H1 (cell line): Measurements from ENCODE around the gene ASB4.

ENCODE experiments used
- BCL11A ChIP-seq, 2 experiments: IDR thresholded peaks; one replicate each; pipeline ENCODE4 v1.6.1; 2011; ENCODE audit warnings: low read depth in 2 of 2, low read length in 2 of 2, mild to moderate bottlenecking in 2 of 2
- CBX5 ChIP-seq: fragments of 300-800, 300-1000 bp; sonication (generic); IDR thresholded peaks from 2 replicates; pipeline ENCODE4 v1.7.1; 2016; ENCODE audit warnings: antibody characterized with exemption, low read length, low read depth
- CEBPB ChIP-seq: IDR thresholded peaks from 2 replicates; pipeline ENCODE4 v1.6.1; 2012; ENCODE audit warnings: low read depth, low read length
- CREB1 ChIP-seq: IDR thresholded peaks from 2 replicates; pipeline ENCODE4 v1.6.1; 2012; ENCODE audit warnings: inconsistent platforms
- CTCF ChIP-seq, 3 experiments: IDR thresholded peaks; 1 replicate in 2 of 3; 2 replicates in 1 of 3; pipeline versions ENCODE4 v1.5.1 to v1.6.1; 2011; ENCODE audit warnings: low read length in 3 of 3, mild to moderate bottlenecking in 3 of 3, inconsistent platforms in 2 of 3, low read depth in 1 of 3, moderate library complexity in 1 of 3; ENCODE audit not compliant: insufficient read depth in 1 of 3; ENCODE audit errors: control extremely low read depth in 1 of 3
- EGR1 ChIP-seq: IDR thresholded peaks from 2 replicates; pipeline ENCODE4 v1.6.1; 2011; ENCODE audit warnings: low read depth, low read length, borderline replicate concordance
- FOSL1 ChIP-seq: IDR thresholded peaks from 2 replicates; pipeline ENCODE4 v1.6.1; 2011; ENCODE audit warnings: mild to moderate bottlenecking, low read depth, low read length, moderate library complexity; ENCODE audit not compliant: insufficient read depth
- POLR2A ChIP-seq, 2 experiments: IDR thresholded peaks; 1 replicate in 1 of 2; 2 replicates in 1 of 2; pipeline ENCODE4 v1.6.1; 2011; ENCODE audit warnings: low read depth in 2 of 2, low read length in 2 of 2, mild to moderate bottlenecking in 2 of 2; ENCODE audit errors: control extremely low read depth in 1 of 2
- POLR2AphosphoS5 ChIP-seq: IDR thresholded peaks from 2 replicates; pipeline ENCODE4 v1.6.1; 2011; ENCODE audit warnings: low read depth, low read length
- RFX5 ChIP-seq: IDR thresholded peaks from 2 replicates; pipeline ENCODE4 v1.6.1; 2011; ENCODE audit warnings: low read depth, low read length, improper control_type of control experiment, borderline replicate concordance
- SP2 ChIP-seq: IDR thresholded peaks from 2 replicates; pipeline ENCODE4 v1.6.1; 2012; ENCODE audit warnings: mild to moderate bottlenecking, low read length, inconsistent platforms
- TCF12 ChIP-seq: IDR thresholded peaks from 2 replicates; pipeline ENCODE4 v1.6.1; 2011; ENCODE audit warnings: low read depth, mild to moderate bottlenecking, low read length
- TEAD4 ChIP-seq: IDR thresholded peaks from 2 replicates; pipeline ENCODE4 v1.6.1; 2012; ENCODE audit warnings: low read depth, low read length, inconsistent platforms, mixed read lengths

GRCh38 chr7:95457947-95458346 is 27.8 kb upstream of the ASB4 start:
- TF ChIP-seq CTCF (IDR thresholded peaks at IDR 0.05; ENCODE audit: control extremely low read depth in 1 of 3, insufficient read depth in 1 of 3, low read depth in 1 of 3, low read length in 3 of 3) (no peak), SP2 (no peak), CEBPB (no peak), POLR2AphosphoS5 (no peak), POLR2A (IDR thresholded peaks at IDR 0.05; ENCODE audit: control extremely low read depth in 1 of 2, low read depth in 2 of 2, low read length in 2 of 2) (no peak), CREB1 (no peak), TEAD4 (no peak), TCF12 (no peak), BCL11A (IDR thresholded peaks at IDR 0.05; ENCODE audit: low read depth in 2 of 2, low read length in 2 of 2) (no peak), EGR1 (no peak), FOSL1 (no peak), CBX5 (no peak), RFX5 (no peak)
